ENCODE results near the gene BLCAP. TPM values are rescaled to one million over a fixed set of nuclear protein-coding genes. Genes with fewer than 3 reads are reported as not detected.

The BLCAP gene
- total and polyA plus RNA-seq, 2 of the 4 experiments (the other 2 are of a cell fraction) = 17.7 to 67.3 TPM

DNA sequence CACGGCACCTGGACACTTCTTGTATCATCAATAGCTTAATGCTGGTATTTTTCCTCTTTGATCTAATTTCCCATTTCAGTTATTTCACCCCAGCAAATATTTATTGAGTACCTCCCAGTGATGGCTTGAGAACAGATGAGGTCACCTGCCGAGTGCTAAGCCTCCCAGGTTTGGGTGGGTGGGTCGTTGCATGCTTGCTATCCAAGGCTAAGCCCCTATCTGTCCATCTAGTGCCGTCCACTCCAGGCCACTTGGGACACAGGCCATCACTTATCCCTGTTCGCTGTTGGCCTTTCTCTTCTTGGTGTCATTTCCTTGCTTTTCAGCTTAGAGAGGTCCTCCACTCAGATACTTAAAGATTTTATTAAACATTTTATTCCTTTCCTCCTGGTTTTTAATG lies 17.4 kb downstream of the BLCAP start:
- Histone ChIP-seq H3K23ac (ENCODE audit: low read depth, low read length) (no peak overlapping the region), H2AK9ac (replicated peaks; ENCODE audit: low read depth, low read length, poor library complexity) (no peak overlapping the region), H4K8ac (ENCODE audit: low read depth in 2 of 2, low read length in 2 of 2) (no peak overlapping the region), H3K79me1 (ENCODE audit: low read depth in 1 of 2, low read length in 2 of 2) (peaks cover 35 to 87% of the 10 kb centered on the region in 2 experiments), H3K9ac (ENCODE audit: low read depth, low read length) (no peak overlapping the region), H3K4me1 (ENCODE audit: control insufficient read depth, insufficient read depth, low read length) (peaks cover 12% of the 10 kb centered on the region), H3K4me3 (ENCODE audit: insufficient read depth, low read depth, low read length) (no peak overlapping the region), H3K36me3 (ENCODE audit: control insufficient read depth, insufficient read depth, low read length) (peaks cover 28% of the 10 kb centered on the region), H2AFZ (replicated peaks; ENCODE audit: low read length, poor library complexity) (no peak overlapping the region), H3K14ac (replicated peaks; ENCODE audit: low read depth, low read length) (no peak overlapping the region), H3K27ac (ENCODE audit: insufficient read depth, low read length) (no peak overlapping the region), H2AK5ac (ENCODE audit: low read depth, low read length) (no peak overlapping the region), H2BK20ac (ENCODE audit: low read depth, low read length) (no peak overlapping the region), H4K5ac (ENCODE audit: low read depth, low read length) (no peak overlapping the region), H3K9me1 (ENCODE audit: insufficient read depth, low read length) (peaks cover 45% of the 10 kb centered on the region), H2BK120ac (ENCODE audit: low read depth, low read length) (no peak overlapping the region), H4K91ac (ENCODE audit: insufficient read depth, low read depth, low read length) (no peak overlapping the region), H2BK5ac (ENCODE audit: low read depth, low read length, poor library complexity, severe bottlenecking) (no peak overlapping the region), H2BK15ac (ENCODE audit: low read depth, low read length) (no peak overlapping the region), H3K4ac (ENCODE audit: low read depth, low read length) (no peak overlapping the region), H3K56ac (ENCODE audit: extremely low read depth, insufficient read depth, low read length) (no peak overlapping the region), H3K18ac (ENCODE audit: low read depth, low read length) (no peak overlapping the region), H4K20me1 (ENCODE audit: insufficient read depth, low read length) (peaks cover 54% of the 10 kb centered on the region), H3K4me2 (ENCODE audit: low read depth, low read length) (no peak overlapping the region), H3K27me3 (ENCODE audit: control insufficient read depth, insufficient read depth, low read length) (no peaks in the 10 kb centered on the region), H3K9me3 (ENCODE audit: control insufficient read depth, insufficient read depth, low read length) (no peaks in the 10 kb centered on the region)
- in situ Hi-C loops (cut with MboI; ENCODE audit: low sequenced_read_pairs) (loop anchor here (5.0 kb wide), 1 partner anchor 103 kb away; no protein-coding TSS in a partner anchor), dilution Hi-C loops (cut with HindIII; ENCODE audit: low sequenced_read_pairs, unreplicated experiment) (no loop called here), intact Hi-C loops (cut with micrococcal nuclease) (no loop called here)
- WGBS, 2 experiments (ENCODE audit: extremely low coverage in 2 of 2, insufficient read length in 1 of 2) = 100% methylated on average over 2 of the region's 5 CpGs; no CpG with 5 or more reads in 1 of the 2 experiments
- CTCF ChIA-PET = no interaction called here
- no TSS peak for BruUV-seq (replicated peaks)
- TF ChIP-seq RFX5 (IDR thresholded peaks at IDR 0.05; ENCODE audit: low read depth, low read length) (no peak), BHLHE40 (IDR thresholded peaks at IDR 0.05; ENCODE audit: low read depth, low read length) (no peak), NFE2L2 (IDR thresholded peaks at IDR 0.05; ENCODE audit: low read depth, low read length) (no peak), RCOR1 (IDR thresholded peaks at IDR 0.05; ENCODE audit: insufficient replicate concordance, low read length) (no peak)
- ATAC-seq (ENCODE audit: low read depth) (no peak), DNase-seq (no peak)
- POLR2A ChIA-PET (ENCODE audit: unreplicated experiment) = no interaction called here
